SK-N-MC (cell line): ENCODE data around the gene WDR4.

Source experiments
- EZH2 ChIP-seq: fragments of 200-600 bp; sonication (generic); IDR thresholded peaks from one replicate; pipeline ENCODE4 v1.6.1; 2017; ENCODE audit warnings: antibody characterized with exemption
- POLR2AphosphoS5 ChIP-seq: IDR thresholded peaks from 2 replicates; pipeline ENCODE4 v1.6.1; 2012; ENCODE audit warnings: mild to moderate bottlenecking, low read depth, low read length, borderline replicate concordance

DNA sequence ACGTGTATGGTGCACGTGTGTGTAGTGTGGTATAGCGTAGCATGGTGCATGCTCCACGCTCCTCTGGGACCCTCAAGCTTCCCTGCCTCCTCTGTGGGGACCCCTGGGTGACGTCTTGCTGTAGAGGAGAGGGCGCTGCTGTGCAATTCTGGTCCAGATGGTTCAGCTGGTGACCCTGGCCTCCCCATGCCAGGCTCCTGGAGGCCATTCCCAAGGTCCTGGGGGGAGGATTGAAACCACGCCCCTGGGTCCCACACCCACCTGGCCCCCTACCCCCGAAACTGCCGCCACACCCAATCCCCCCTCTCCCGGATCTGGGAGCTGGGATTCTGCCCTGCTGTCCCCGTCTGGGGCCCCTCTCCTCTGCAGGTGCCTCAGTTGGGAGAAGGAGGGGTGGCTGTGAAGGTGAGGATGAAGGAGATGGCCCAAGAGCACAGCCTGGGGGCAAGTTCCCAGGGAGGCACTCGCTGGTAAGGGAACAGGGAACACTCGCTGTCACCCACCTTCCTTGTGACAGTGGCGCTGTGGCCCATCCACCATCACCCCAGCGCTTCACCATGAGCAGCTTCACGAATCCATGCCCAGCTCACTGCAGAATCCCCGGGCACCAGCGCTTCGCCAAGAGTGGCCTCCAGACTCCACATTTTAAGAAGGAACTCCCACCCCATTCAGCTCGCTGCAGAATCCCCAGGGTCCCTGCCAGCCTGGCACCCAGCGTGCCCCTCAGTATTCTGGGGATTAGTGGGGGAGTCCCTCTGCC lies 38.0 kb downstream of the WDR4 start:
- no peak for TF ChIP-seq EZH2
- no peak for TF ChIP-seq POLR2AphosphoS5
